HL-60 (cell line): ENCODE data around the gene FLNB.

ENCODE experiments used
- DNase-seq, 2 experiments: peaks; one replicate each; pipeline ENCODE4 v3.0.0-alpha.2; 2010 to 2020; ENCODE audit warnings: low read depth in 1 of 2, low spot score in 1 of 2
- H3K27ac ChIP-seq: fragments of 250-450 bp; sonication (Bioruptor Pico); replicated peaks from 2 replicates; pipeline ENCODE4 v1.5.1; 2020; ENCODE audit warnings: mild to moderate bottlenecking, moderate library complexity
- H3K27me3 ChIP-seq: fragments of 250-450 bp; sonication (Bioruptor Pico); 2 replicates; pipeline ENCODE4 v1.5.1; 2021; ENCODE audit warnings: mild to moderate bottlenecking, moderate library complexity; ENCODE audit not compliant: insufficient read depth, poor library complexity, severe bottlenecking
- H3K4me3 ChIP-seq: replicated peaks from 2 replicates; pipeline ENCODE4 v1.5.1; 2011; ENCODE audit warnings: mild to moderate bottlenecking, control low read depth, low read length; ENCODE audit not compliant: insufficient read depth
- CTCF ChIP-seq: IDR thresholded peaks from one replicate; pipeline ENCODE4 v1.5.1; 2011; ENCODE audit warnings: low read length, control low read depth, inconsistent platforms; ENCODE audit not compliant: insufficient read depth
- GABPA ChIP-seq: IDR thresholded peaks from 2 replicates; pipeline ENCODE4 v1.6.1; 2012; ENCODE audit warnings: low read depth
- POLR2AphosphoS5 ChIP-seq: IDR thresholded peaks from 2 replicates; pipeline ENCODE4 v1.6.1; 2012; ENCODE audit warnings: low read depth
- SPI1 ChIP-seq: IDR thresholded peaks from 2 replicates; pipeline ENCODE4 v1.6.1; 2012; ENCODE audit warnings: low read depth, mild to moderate bottlenecking, borderline replicate concordance
- TF ChIP-seq, protein P1 (sequence below): IDR thresholded peaks from 2 replicates; pipeline ENCODE4 v1.6.1; 2012; ENCODE audit warnings: low read depth; ENCODE audit not compliant: insufficient replicate concordance

Gene FLNB

GRCh38 chr3:58155838-58156237 lies 147.6 kb downstream of the FLNB start:
- Histone ChIP-seq H3K4me3 (no peak overlapping the region), H3K27ac (no peak overlapping the region), H3K27me3 (no peaks in the 10 kb centered on the region)
- DNase-seq, result no peak
- no peak for TF ChIP-seq GABPA
- no peak for TF ChIP-seq CTCF
- TF ChIP-seq SPI1, result no peak
- no peak for TF ChIP-seq POLR2AphosphoS5
- TF ChIP-seq, protein P1, sequence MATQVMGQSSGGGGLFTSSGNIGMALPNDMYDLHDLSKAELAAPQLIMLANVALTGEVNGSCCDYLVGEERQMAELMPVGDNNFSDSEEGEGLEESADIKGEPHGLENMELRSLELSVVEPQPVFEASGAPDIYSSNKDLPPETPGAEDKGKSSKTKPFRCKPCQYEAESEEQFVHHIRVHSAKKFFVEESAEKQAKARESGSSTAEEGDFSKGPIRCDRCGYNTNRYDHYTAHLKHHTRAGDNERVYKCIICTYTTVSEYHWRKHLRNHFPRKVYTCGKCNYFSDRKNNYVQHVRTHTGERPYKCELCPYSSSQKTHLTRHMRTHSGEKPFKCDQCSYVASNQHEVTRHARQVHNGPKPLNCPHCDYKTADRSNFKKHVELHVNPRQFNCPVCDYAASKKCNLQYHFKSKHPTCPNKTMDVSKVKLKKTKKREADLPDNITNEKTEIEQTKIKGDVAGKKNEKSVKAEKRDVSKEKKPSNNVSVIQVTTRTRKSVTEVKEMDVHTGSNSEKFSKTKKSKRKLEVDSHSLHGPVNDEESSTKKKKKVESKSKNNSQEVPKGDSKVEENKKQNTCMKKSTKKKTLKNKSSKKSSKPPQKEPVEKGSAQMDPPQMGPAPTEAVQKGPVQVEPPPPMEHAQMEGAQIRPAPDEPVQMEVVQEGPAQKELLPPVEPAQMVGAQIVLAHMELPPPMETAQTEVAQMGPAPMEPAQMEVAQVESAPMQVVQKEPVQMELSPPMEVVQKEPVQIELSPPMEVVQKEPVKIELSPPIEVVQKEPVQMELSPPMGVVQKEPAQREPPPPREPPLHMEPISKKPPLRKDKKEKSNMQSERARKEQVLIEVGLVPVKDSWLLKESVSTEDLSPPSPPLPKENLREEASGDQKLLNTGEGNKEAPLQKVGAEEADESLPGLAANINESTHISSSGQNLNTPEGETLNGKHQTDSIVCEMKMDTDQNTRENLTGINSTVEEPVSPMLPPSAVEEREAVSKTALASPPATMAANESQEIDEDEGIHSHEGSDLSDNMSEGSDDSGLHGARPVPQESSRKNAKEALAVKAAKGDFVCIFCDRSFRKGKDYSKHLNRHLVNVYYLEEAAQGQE, result no peak

DNA sequence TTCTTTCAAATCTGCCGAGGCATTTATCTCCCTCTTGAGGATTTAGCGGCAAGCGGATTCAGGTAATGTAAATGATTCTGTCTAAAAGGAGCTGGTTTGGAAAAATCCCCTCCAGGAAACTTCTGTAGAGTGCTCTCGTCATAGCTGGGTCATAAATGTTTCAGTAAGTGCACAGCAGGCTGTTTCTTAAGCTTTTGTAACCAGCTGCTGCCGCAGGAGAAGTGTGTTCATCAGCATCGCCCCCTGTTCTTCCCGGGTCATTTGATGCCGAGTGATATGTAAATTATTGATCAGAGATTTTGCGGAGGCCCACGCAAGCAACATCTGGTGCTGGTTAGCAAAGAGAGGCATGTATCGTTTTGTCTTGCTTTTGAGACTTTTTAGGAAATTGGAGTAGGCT lies 149.5 kb downstream of the FLNB start:
- H3K27me3 ChIP-seq, result no peaks in the 10 kb centered on the region
- no peak overlapping the region for H3K27ac ChIP-seq

GRCh38 chr3:58158442-58159153 lies 150.4 kb downstream of the FLNB start:
- TF ChIP-seq, protein P1, result no peak
- TF ChIP-seq SPI1 (no peak), POLR2AphosphoS5 (no peak)
- Histone ChIP-seq H3K27ac (no peak overlapping the region), H3K4me3 (no peak overlapping the region), H3K27me3 (no peaks in the 10 kb centered on the region)
- DNase-seq, result no peak

More for the DNA sequence above, 149.5 kb downstream of the FLNB start:
- no peak for TF ChIP-seq SPI1
- no peak for TF ChIP-seq GABPA
- TF ChIP-seq POLR2AphosphoS5, result no peak
- TF ChIP-seq, protein P1, result no peak
- TF ChIP-seq CTCF, result no peak
- no peak for DNase-seq
- no peak overlapping the region for H3K4me3 ChIP-seq
